A549 (cell line): Measurements from ENCODE around the gene GADD45B. TPM values are rescaled to one million over a fixed set of nuclear protein-coding genes. Genes with fewer than 3 reads are reported as not detected.
A peak's percentile ranks its signal among the peaks of the same experiment; 100 is the strongest.

Experiments
- ATAC-seq, 2 experiments: fragments of 200-7000 bp in 1 of 2; fragments of >200 bp in 1 of 2; cut with Nextera tagmentation in 1 of 2; cut with Tn5 transposase in 1 of 2; 3 replicates each; pipeline versions ENCODE4 v1.8.0 to v1.9.1; 2018 to 2020; ENCODE audit warnings: mild to moderate bottlenecking in 1 of 2, moderate library complexity in 1 of 2
- CTCF ChIA-PET: fragments of 300-600 bp; sonication (Branson Sonifier 250); formaldehyde crosslinking; extraction: SDS; loops from one replicate; lab custom pipeline; 2021; ENCODE audit warnings: antibody characterized with exemption, inconsistent platforms; lab: Yijun Ruan, JAX
- POLR2A ChIA-PET: fragments of 350-600 bp; formaldehyde crosslinking; extraction: SDS; loops from one replicate; lab custom pipeline; 2021; ENCODE audit warnings: antibody characterized with exemption, inconsistent platforms; lab: Yijun Ruan, JAX
- DNase-seq, 2 experiments: peaks; one replicate each; pipeline versions ENCODE4 v3.0.0 to v3.0.0-alpha.2; 2011 to 2016; ENCODE audit warnings: low read depth in 1 of 2, low spot score in 1 of 2
- FAIRE-seq: peaks from 2 replicates; lab custom pipeline; 2011; peaks lifted over from hg19 to GRCh38; lab: Jason Lieb, UNC
- H3K27ac ChIP-seq, 2 experiments: fragments of >200 bp; sonication (Bioruptor Twin); formaldehyde crosslinking; 3 replicates each; pipeline ENCODE4 v1.5.1; 2016 to 2017
- H3K4me1 ChIP-seq: fragments of >200 bp; sonication (Bioruptor Twin); formaldehyde crosslinking; 3 replicates; pipeline ENCODE4 v1.6.1; 2016
- H3K4me2 ChIP-seq: fragments of >200 bp; sonication (Bioruptor Twin); formaldehyde crosslinking; 3 replicates; pipeline ENCODE4 v1.6.1; 2016
- H3K4me3 ChIP-seq: fragments of >200 bp; sonication (Bioruptor Twin); formaldehyde crosslinking; 3 replicates; pipeline ENCODE4 v1.5.1; 2016
- H3K9me3 ChIP-seq: fragments of >200 bp; sonication (Bioruptor Twin); formaldehyde crosslinking; 3 replicates; pipeline ENCODE4 v1.6.1; 2016
- CBX2 ChIP-seq: fragments of 200-600 bp; sonication (generic); IDR thresholded peaks from 2 replicates; pipeline ENCODE4 v1.6.1; 2016; ENCODE audit warnings: low read depth, mild to moderate bottlenecking, borderline replicate concordance
- CHD2 ChIP-seq: fragments of 150-350 bp; IDR thresholded peaks from 2 replicates; pipeline ENCODE4 v1.6.1; 2014; ENCODE audit warnings: low read length; ENCODE audit not compliant: partially characterized antibody
- CHD4 ChIP-seq: fragments of 200-600 bp; sonication (generic); IDR thresholded peaks from 2 replicates; pipeline ENCODE4 v1.6.1; 2016; ENCODE audit warnings: antibody characterized with exemption, mild to moderate bottlenecking, borderline replicate concordance
- EP300 ChIP-seq, 2 experiments: fragments of >200 bp; sonication (Bioruptor Twin); formaldehyde crosslinking; IDR thresholded peaks; 2 replicates in 1 of 2; 3 replicates in 1 of 2; pipeline ENCODE4 v1.6.1; 2016 to 2017
- FOSB ChIP-seq: fragments of 250-450 bp; sonication (Bioruptor Pico); IDR thresholded peaks from 2 replicates; pipeline ENCODE4 v1.5.0; 2020; ENCODE audit warnings: mild to moderate bottlenecking, moderate library complexity
- GATA3 ChIP-seq: IDR thresholded peaks from 2 replicates; pipeline ENCODE4 v1.6.1; 2012; ENCODE audit warnings: borderline replicate concordance
- HEYL ChIP-seq: fragments of 250-450 bp; sonication (Bioruptor Pico); IDR thresholded peaks from 2 replicates; pipeline ENCODE4 v1.8.0; 2021; ENCODE audit warnings: mild to moderate bottlenecking, moderate library complexity
- HOXB13 ChIP-seq: fragments of 250-450 bp; sonication (Bioruptor Pico); IDR thresholded peaks from 2 replicates; pipeline ENCODE4 v1.5.0; 2020; ENCODE audit warnings: low read depth, mild to moderate bottlenecking, moderate library complexity
- JUNB ChIP-seq: fragments of >200 bp; sonication (Bioruptor Twin); formaldehyde crosslinking; IDR thresholded peaks from 2 replicates; pipeline ENCODE4 v1.6.1; 2016
- MAFK ChIP-seq: fragments of 450-650 bp; IDR thresholded peaks from 2 replicates; pipeline ENCODE4 v1.6.1; 2014; ENCODE audit not compliant: partially characterized antibody
- NFE2L2 ChIP-seq: fragments of 150-350 bp; conservative IDR thresholded peaks from 2 replicates; pipeline ENCODE4 v1.6.1; 2014; ENCODE audit warnings: low read length
- NR3C1 ChIP-seq: fragments of >200 bp; sonication (Bioruptor Twin); formaldehyde crosslinking; IDR thresholded peaks from 3 replicates; pipeline ENCODE4 v1.6.1; 2017
- POLR2AphosphoS2 ChIP-seq: conservative IDR thresholded peaks from 2 replicates; pipeline ENCODE4 v1.6.1; 2012; ENCODE audit warnings: low read length, improper control_type of control experiment, inconsistent platforms
- RAD21 ChIP-seq, 2 experiments: fragments of >200 bp in 1 of 2; sonication (Bioruptor Twin) in 1 of 2; formaldehyde crosslinking in 1 of 2; IDR thresholded peaks in 1 of 2; conservative IDR thresholded peaks in 1 of 2; 2 replicates in 1 of 2; 3 replicates in 1 of 2; pipeline ENCODE4 v1.6.1; 2012 to 2018; ENCODE audit warnings: inconsistent platforms in 1 of 2
- RCOR1 ChIP-seq: fragments of 150-350 bp; IDR thresholded peaks from 2 replicates; pipeline ENCODE4 v1.6.1; 2014; ENCODE audit warnings: antibody characterized with exemption, low read length, low read depth
- SMC3 ChIP-seq: fragments of >200 bp; sonication (Bioruptor Twin); formaldehyde crosslinking; IDR thresholded peaks from 3 replicates; pipeline ENCODE4 v1.6.1; 2018; ENCODE audit warnings: inconsistent platforms
- ZC3H11A ChIP-seq: fragments of 450-650 bp; IDR thresholded peaks from 2 replicates; pipeline ENCODE4 v1.6.1; 2014; ENCODE audit warnings: antibody characterized with exemption, mild to moderate bottlenecking
- WGBS: methylation state at CpG from one replicate; pipeline ENCODE4 v1.1.6; 2017; ENCODE audit errors: missing lambda C conversion rate; 5-methylcytosine and 5-hydroxymethylcytosine counted together
- polyA plus RNA-seq, 4 experiments: library from polyadenylated mRNA; depleted of rRNA in 3 of 4; stranded (reverse); fragments of >200 nt; fragmentation: RNase III in 1 of 4; extraction: RNeasy Plus Mini Kit Qiagen cat#74134 plus additional on column Dnase treatment in 1 of 4; gene quantifications; 2 replicates in 3 of 4; 3 replicates in 1 of 4; pipeline ENCODE4 v1.2.3, GENCODE V29; 2011 to 2017
- TF ChIP-seq, protein P1 (sequence below): fragments of 150-350 bp; IDR thresholded peaks from 2 replicates; pipeline ENCODE4 v1.6.1; 2014; ENCODE audit warnings: low read depth, mild to moderate bottlenecking, low read length
- TF ChIP-seq, protein P2 (sequence below): fragments of >200 bp; sonication (Bioruptor Twin); formaldehyde crosslinking; IDR thresholded peaks from 2 replicates; pipeline ENCODE4 v1.6.1; 2016
- TF ChIP-seq, protein P3 (sequence below): fragments of 250-450 bp; sonication (Bioruptor Pico); IDR thresholded peaks from 2 replicates; pipeline ENCODE4 v1.5.0; 2020; ENCODE audit warnings: low read depth, mild to moderate bottlenecking, moderate library complexity
- TF ChIP-seq, protein P4 (sequence below): fragments of >200 bp; sonication (Bioruptor Twin); formaldehyde crosslinking; IDR thresholded peaks from 3 replicates; pipeline ENCODE4 v1.5.1; 2016
- TF ChIP-seq, protein P5 (sequence below): IDR thresholded peaks from 2 replicates; pipeline ENCODE4 v1.6.1; 2012; ENCODE audit warnings: low read depth, borderline replicate concordance
- TF ChIP-seq, protein P6 (sequence below): fragments of 250-450 bp; sonication (Bioruptor Pico); IDR thresholded peaks from 2 replicates; pipeline ENCODE4 v1.5.0; 2021; ENCODE audit warnings: mild to moderate bottlenecking, moderate library complexity, borderline replicate concordance

GADD45B gene
- polyA plus RNA-seq, 2 of the 4 experiments (the other 2 are of a cell fraction): 39.9 to 72.5 TPM

DNA sequence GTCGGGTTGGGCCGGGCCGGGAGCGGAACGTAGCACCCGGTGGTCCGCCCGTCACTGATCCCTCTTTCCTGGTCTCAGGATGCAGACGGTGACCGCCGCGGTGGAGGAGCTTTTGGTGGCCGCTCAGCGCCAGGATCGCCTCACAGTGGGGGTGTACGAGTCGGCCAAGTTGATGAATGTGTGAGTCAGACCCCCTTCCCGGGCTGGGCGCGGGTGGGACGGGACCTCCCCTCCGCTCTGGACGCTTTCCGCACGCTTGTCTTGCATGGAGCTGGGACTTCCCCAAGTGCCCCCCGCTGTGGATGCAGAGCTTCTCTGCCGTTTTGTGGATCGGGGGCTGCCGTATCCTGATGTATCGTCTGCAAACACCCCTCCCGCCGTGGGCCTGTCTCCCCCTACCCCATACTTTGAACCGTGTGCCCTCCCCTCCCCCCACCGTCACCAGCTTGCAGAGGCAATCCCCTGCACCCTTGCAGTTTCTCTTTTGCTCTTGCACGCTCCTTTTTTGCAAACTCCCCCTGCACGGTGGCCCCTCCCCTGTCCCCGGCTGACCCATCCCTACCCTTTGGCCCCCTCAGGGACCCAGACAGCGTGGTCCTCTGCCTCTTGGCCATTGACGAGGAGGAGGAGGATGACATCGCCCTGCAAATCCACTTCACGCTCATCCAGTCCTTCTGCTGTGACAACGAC, 669 bp downstream of the GADD45B start:
- TF ChIP-seq POLR2AphosphoS2: no peak
- no peak for TF ChIP-seq ZC3H11A
- TF ChIP-seq, protein P1, sequence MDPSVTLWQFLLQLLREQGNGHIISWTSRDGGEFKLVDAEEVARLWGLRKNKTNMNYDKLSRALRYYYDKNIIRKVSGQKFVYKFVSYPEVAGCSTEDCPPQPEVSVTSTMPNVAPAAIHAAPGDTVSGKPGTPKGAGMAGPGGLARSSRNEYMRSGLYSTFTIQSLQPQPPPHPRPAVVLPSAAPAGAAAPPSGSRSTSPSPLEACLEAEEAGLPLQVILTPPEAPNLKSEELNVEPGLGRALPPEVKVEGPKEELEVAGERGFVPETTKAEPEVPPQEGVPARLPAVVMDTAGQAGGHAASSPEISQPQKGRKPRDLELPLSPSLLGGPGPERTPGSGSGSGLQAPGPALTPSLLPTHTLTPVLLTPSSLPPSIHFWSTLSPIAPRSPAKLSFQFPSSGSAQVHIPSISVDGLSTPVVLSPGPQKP: no peak
- no peak for TF ChIP-seq FOSB (CRISPR knock-in tag)
- TF ChIP-seq CHD4: no peak
- TF ChIP-seq GATA3: no peak
- TF ChIP-seq NR3C1: no peak
- TF ChIP-seq CHD2: no peak
- TF ChIP-seq SMC3: no peak
- TF ChIP-seq, protein P2, sequence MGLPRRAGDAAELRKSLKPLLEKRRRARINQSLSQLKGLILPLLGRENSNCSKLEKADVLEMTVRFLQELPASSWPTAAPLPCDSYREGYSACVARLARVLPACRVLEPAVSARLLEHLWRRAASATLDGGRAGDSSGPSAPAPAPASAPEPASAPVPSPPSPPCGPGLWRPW: no peak
- TF ChIP-seq, all 56 proteins: peak for 0
- Histone ChIP-seq H3K4me3 (peak overlapping the region; percentile 95), H3K9me3 (no peaks in the 10 kb centered on the region), H3K4me2 (peak overlapping the region; percentile 98), H3K4me1 (peaks cover 9% of the 10 kb centered on the region), H3K27ac (peak overlapping the region; percentile 93 to 99)
- 6% methylated on average over 6 of the region's 42 CpGs for WGBS
- DNase-seq (peak in 1 of 2 experiments; percentile 57), ATAC-seq (peak; percentile 2 to 28; a peak in 5 of 6 replicates), FAIRE-seq (no peak)
- ChIA-PET CTCF (interaction anchor here (0.9 to 10.5 kb wide), 14 partner anchors 14 to 161 kb away, joined by 3 to 156 read pairs (median 5); no protein-coding TSS in a partner anchor), POLR2A (interaction anchor here (0.6 to 5.2 kb wide), 55 partner anchors 8 to 592 kb away, joined by 3 to 211 read pairs (median 6); partner anchors contain the start of genes ABHD17A, LMNB2, THOP1 and TIMM13)

DNA sequence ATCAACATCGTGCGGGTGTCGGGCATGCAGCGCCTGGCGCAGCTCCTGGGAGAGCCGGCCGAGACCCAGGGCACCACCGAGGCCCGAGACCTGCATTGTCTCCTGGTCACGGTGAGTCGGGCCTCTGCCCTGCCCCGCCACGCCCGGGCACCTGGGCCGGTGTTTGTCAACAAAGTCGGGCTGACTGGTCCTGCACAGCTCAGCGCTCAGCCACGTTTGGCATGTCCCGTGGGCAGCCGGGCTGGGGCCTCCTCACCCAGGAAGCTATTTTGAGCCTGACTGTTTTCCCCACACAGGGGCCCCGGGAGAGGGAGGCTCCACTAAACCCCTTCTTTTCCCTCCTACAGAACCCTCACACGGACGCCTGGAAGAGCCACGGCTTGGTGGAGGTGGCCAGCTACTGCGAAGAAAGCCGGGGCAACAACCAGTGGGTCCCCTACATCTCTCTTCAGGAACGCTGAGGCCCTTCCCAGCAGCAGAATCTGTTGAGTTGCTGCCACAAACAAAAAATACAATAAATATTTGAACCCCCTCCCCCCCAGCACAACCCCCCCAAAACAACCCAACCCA, 1.3 kb downstream of the GADD45B start:
- 3% methylated on average over 23 of the region's 27 CpGs for WGBS
- DNase-seq (no peak), ATAC-seq (peak in 1 of 2 experiments; percentile 1; a peak in 2 of 6 replicates), FAIRE-seq (no peak)
- Histone ChIP-seq H3K4me1 (peaks cover 9% of the 10 kb centered on the region), H3K27ac (peak overlapping the region; percentile 93 to 99), H3K9me3 (no peaks in the 10 kb centered on the region), H3K4me3 (peak overlapping the region; percentile 95), H3K4me2 (peak overlapping the region; percentile 98)
- ChIA-PET CTCF (interaction anchor here (0.9 to 10.5 kb wide), 12 partner anchors 15 to 160 kb away, joined by 3 to 156 read pairs (median 5); no protein-coding TSS in a partner anchor), POLR2A (interaction anchor here (0.7 to 5.2 kb wide), 28 partner anchors 11 to 579 kb away, joined by 3 to 211 read pairs (median 12); partner anchors contain the start of gene LMNB2)
- TF ChIP-seq, protein P3, sequence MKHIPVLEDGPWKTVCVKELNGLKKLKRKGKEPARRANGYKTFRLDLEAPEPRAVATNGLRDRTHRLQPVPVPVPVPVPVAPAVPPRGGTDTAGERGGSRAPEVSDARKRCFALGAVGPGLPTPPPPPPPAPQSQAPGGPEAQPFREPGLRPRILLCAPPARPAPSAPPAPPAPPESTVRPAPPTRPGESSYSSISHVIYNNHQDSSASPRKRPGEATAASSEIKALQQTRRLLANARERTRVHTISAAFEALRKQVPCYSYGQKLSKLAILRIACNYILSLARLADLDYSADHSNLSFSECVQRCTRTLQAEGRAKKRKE (CRISPR knock-in tag): no peak
- TF ChIP-seq NFE2L2 (no peak), MAFK (no peak)
- TF ChIP-seq, protein P4, sequence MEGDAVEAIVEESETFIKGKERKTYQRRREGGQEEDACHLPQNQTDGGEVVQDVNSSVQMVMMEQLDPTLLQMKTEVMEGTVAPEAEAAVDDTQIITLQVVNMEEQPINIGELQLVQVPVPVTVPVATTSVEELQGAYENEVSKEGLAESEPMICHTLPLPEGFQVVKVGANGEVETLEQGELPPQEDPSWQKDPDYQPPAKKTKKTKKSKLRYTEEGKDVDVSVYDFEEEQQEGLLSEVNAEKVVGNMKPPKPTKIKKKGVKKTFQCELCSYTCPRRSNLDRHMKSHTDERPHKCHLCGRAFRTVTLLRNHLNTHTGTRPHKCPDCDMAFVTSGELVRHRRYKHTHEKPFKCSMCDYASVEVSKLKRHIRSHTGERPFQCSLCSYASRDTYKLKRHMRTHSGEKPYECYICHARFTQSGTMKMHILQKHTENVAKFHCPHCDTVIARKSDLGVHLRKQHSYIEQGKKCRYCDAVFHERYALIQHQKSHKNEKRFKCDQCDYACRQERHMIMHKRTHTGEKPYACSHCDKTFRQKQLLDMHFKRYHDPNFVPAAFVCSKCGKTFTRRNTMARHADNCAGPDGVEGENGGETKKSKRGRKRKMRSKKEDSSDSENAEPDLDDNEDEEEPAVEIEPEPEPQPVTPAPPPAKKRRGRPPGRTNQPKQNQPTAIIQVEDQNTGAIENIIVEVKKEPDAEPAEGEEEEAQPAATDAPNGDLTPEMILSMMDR: no peak

DNA sequence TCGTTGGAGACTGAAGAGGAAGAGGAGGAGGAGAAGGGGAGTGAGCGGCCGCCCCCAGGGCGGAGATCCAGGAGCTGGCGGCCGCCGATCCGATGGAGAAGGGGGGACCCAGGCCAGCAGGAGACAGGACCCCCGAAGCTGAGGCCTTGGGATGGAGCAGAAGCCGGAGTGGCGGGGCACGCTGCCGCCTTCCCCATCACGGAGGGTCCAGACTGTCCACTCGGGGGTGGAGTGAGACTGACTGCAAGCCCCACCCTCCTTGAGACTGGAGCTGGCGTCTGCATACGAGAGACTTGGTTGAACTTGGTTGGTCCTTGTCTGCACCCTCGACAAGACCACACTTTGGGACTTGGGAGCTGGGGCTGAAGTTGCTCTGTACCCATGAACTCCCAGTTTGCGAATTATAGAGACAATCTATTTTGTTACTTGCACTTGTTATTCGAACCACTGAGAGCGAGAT, 1.8 kb downstream of the GADD45B start:
- 5% methylated on average over 14 of the region's 21 CpGs for WGBS
- Histone ChIP-seq H3K9me3 (no peaks in the 10 kb centered on the region), H3K4me2 (peak overlapping the region; percentile 98), H3K4me3 (peak overlapping the region; percentile 95), H3K27ac (peak overlapping the region; percentile 93 to 99), H3K4me1 (peaks cover 9% of the 10 kb centered on the region)
- ATAC-seq (peak in 1 of 2 experiments; percentile 7; a peak in 2 of 6 replicates), FAIRE-seq (no peak), DNase-seq (peak in 1 of 2 experiments; percentile 63)
- POLR2A ChIA-PET: interaction anchor here (0.6 to 5.2 kb wide), 16 partner anchors 17 to 135 kb away, joined by 3 to 211 read pairs (median 4); no protein-coding TSS in a partner anchor
- CTCF ChIA-PET: interaction anchor here (0.6 to 10.5 kb wide), 11 partner anchors 12 to 159 kb away, joined by 3 to 156 read pairs (median 4); no protein-coding TSS in a partner anchor
- TF ChIP-seq, protein P5, sequence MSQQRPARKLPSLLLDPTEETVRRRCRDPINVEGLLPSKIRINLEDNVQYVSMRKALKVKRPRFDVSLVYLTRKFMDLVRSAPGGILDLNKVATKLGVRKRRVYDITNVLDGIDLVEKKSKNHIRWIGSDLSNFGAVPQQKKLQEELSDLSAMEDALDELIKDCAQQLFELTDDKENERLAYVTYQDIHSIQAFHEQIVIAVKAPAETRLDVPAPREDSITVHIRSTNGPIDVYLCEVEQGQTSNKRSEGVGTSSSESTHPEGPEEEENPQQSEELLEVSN: no peak
- TF ChIP-seq HEYL (CRISPR knock-in tag): no peak
- TF ChIP-seq JUNB: no peak
- TF ChIP-seq CBX2: no peak
- TF ChIP-seq EP300 (IDR thresholded peaks at IDR 0.05): no peak
- no peak for TF ChIP-seq HOXB13 (CRISPR knock-in tag)
- TF ChIP-seq, protein P6, sequence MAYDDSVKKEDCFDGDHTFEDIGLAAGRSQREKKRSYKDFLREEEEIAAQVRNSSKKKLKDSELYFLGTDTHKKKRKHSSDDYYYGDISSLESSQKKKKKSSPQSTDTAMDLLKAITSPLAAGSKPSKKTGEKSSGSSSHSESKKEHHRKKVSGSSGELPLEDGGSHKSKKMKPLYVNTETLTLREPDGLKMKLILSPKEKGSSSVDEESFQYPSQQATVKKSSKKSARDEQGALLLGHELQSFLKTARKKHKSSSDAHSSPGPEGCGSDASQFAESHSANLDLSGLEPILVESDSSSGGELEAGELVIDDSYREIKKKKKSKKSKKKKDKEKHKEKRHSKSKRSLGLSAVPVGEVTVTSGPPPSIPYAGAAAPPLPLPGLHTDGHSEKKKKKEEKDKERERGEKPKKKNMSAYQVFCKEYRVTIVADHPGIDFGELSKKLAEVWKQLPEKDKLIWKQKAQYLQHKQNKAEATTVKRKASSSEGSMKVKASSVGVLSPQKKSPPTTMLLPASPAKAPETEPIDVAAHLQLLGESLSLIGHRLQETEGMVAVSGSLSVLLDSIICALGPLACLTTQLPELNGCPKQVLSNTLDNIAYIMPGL (CRISPR knock-in tag): no peak
- no peak for TF ChIP-seq RAD21 (conservative IDR thresholded peaks at IDR 0.05 in 1 of 2, IDR thresholded peaks at IDR 0.05 in 1 of 2)
- no peak for TF ChIP-seq RCOR1
